Calu3 (cell line): ENCODE measurements around the gene ATG9A. TPM values are rescaled to one million over a fixed set of nuclear protein-coding genes. Genes with fewer than 3 reads are reported as not detected.
"Not testable (repeated sequence)": the region's sequence is repeated elsewhere in the genome, so short reads cannot be mapped to it uniquely, and the experiment has no call there.

Experiments
- BruUV-seq: library from RNA; stranded (reverse); fragments of 400-500 nt; replicated peaks from 2 replicates; lab custom pipeline; 2021; lab: Mats Ljungman, UMichigan
- CTCF ChIA-PET: fragments of 300-600 bp; sonication (Branson Sonifier 250); formaldehyde crosslinking; loops from one replicate; lab custom pipeline; 2022; ENCODE audit warnings: antibody characterized with exemption; lab: Charles Lee
- DNase-seq: peaks from one replicate; pipeline ENCODE4 v3.0.0; 2022
- H3K27ac Mint-ChIP-seq: one replicate; pipeline ENCODE4 v1.8.0; 2022; ENCODE audit warnings: mixed read lengths; ENCODE audit not compliant: unreplicated experiment
- H3K27me3 Mint-ChIP-seq: one replicate; pipeline ENCODE4 v1.8.0; 2022; ENCODE audit warnings: mixed read lengths; ENCODE audit not compliant: unreplicated experiment
- H3K36me3 Mint-ChIP-seq: one replicate; pipeline ENCODE4 v1.8.0; 2022; ENCODE audit warnings: mild to moderate bottlenecking, moderate library complexity, mixed read lengths; ENCODE audit not compliant: insufficient read depth, unreplicated experiment
- H3K4me1 Mint-ChIP-seq: one replicate; pipeline ENCODE4 v1.8.0; 2022; ENCODE audit warnings: mild to moderate bottlenecking, low read depth, mixed read lengths; ENCODE audit not compliant: unreplicated experiment
- H3K4me3 Mint-ChIP-seq: one replicate; pipeline ENCODE4 v1.8.0; 2022; ENCODE audit warnings: mild to moderate bottlenecking, low read depth, moderate library complexity, mixed read lengths; ENCODE audit not compliant: unreplicated experiment
- H3K9me3 Mint-ChIP-seq: one replicate; pipeline ENCODE4 v1.8.0; 2022; ENCODE audit warnings: low read depth, mixed read lengths; ENCODE audit not compliant: unreplicated experiment
- intact Hi-C: fragments of 100-400 bp; cut with micrococcal nuclease; formaldehyde crosslinking; loops from one replicate; pipeline ENCODE4 v1.10.0; 2022; ENCODE audit not compliant: unreplicated experiment
- total RNA-seq: library from RNA; stranded (reverse); gene quantifications from 2 replicates; pipeline ENCODE4 v1.2.3, GENCODE V29; 2022
- TF ChIP-seq, protein P1 (sequence below): fragments of 200-600 bp; IDR thresholded peaks from one replicate; pipeline ENCODE4 v1.8.0; 2022; ENCODE audit warnings: antibody characterized with exemption; ENCODE audit not compliant: unreplicated experiment

The ATG9A gene
- total RNA-seq, 1 experiment from 2014 or later: 42.4 TPM

DNA sequence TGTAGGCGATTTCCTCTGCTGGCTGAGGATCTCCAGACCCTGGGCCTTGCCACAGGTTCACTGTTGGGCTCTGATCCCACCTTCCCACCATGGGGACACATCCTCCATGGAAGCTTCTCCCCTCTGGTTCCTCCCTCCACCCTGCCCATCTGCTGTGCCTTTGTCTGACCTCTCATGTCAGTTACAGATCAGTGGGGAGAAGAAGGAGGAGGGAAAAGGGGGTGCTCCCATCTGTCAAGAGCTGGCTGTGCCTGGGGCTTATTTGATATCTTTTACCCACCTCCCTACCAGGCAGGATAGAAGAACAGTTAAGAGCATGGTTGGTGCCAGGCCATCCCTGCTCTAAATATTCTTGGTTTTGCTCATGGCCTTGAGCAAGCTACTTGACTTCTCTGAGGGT is 37.5 kb upstream of the ATG9A start:
- no peaks in the 10 kb centered on the region for H3K9me3 Mint-ChIP-seq

GRCh38 chr2:219266232-219266631 is 36.8 kb upstream of the ATG9A start:
- intact Hi-C loops: no loop called here
- Mint-ChIP-seq H3K9me3 (no peaks in the 10 kb centered on the region), H3K27ac (no peak overlapping the region), H3K36me3 (no peaks in the 10 kb centered on the region), H3K27me3 (peaks cover 12% of the 10 kb centered on the region), H3K4me1 (peaks cover 10% of the 10 kb centered on the region), H3K4me3 (no peak overlapping the region)
- BruUV-seq: no TSS peak
- CTCF ChIA-PET: no interaction called here
- no peak for DNase-seq
- TF ChIP-seq, protein P1, sequence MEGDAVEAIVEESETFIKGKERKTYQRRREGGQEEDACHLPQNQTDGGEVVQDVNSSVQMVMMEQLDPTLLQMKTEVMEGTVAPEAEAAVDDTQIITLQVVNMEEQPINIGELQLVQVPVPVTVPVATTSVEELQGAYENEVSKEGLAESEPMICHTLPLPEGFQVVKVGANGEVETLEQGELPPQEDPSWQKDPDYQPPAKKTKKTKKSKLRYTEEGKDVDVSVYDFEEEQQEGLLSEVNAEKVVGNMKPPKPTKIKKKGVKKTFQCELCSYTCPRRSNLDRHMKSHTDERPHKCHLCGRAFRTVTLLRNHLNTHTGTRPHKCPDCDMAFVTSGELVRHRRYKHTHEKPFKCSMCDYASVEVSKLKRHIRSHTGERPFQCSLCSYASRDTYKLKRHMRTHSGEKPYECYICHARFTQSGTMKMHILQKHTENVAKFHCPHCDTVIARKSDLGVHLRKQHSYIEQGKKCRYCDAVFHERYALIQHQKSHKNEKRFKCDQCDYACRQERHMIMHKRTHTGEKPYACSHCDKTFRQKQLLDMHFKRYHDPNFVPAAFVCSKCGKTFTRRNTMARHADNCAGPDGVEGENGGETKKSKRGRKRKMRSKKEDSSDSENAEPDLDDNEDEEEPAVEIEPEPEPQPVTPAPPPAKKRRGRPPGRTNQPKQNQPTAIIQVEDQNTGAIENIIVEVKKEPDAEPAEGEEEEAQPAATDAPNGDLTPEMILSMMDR: no peak

More for the DNA sequence above, 37.5 kb upstream of the ATG9A start:
- no peak for DNase-seq
- Mint-ChIP-seq H3K36me3 (no peaks in the 10 kb centered on the region), H3K27me3 (peaks cover 5% of the 10 kb centered on the region), H3K27ac (no peak overlapping the region), H3K4me1 (peaks cover 10% of the 10 kb centered on the region), H3K4me3 (no peak overlapping the region)
- intact Hi-C loops: no loop called here
- no TSS peak for BruUV-seq
- CTCF ChIA-PET: no interaction called here
- TF ChIP-seq, protein P1: no peak

GRCh38 chr2:219261024-219261855 is 31.8 kb upstream of the ATG9A start:
- Mint-ChIP-seq H3K9me3 (no peaks in the 10 kb centered on the region), H3K27ac (no peak overlapping the region), H3K27me3 (peaks cover 36% of the 10 kb centered on the region), H3K4me3 (no peak overlapping the region), H3K36me3 (peaks cover 7% of the 10 kb centered on the region), H3K4me1 (no peaks in the 10 kb centered on the region)
- BruUV-seq: no TSS peak
- TF ChIP-seq, protein P1: no peak
- CTCF ChIA-PET: no interaction called here
- DNase-seq: no peak
- intact Hi-C loops: no loop called here

DNA sequence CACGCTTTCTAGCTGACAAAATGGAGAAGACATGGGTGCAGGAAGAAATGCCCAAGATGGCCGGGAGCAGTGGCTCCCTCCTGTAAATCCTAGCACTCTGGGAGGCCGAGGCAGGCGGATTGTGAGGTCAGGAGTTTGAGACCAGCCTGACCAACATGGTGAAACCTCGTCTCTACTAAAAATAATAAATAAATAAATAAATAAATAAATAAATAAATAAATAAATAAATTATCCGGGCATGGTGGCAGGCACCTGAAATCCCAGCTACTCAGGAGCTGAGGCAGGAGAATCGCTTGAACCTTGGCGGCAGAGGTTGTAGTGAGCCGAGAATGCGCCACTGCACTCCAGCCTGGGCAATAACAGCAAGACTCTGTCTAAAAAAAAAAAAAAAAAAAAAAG is 29.5 kb upstream of the ATG9A start:
- not testable (repeated sequence) for BruUV-seq

More for the DNA sequence above, 29.5 kb upstream of the ATG9A start:
- DNase-seq, H3K9me3 Mint-ChIP-seq, H3K27ac Mint-ChIP-seq, intact Hi-C loops, H3K4me1 Mint-ChIP-seq, H3K4me3 Mint-ChIP-seq: not testable (repeated sequence)
- CTCF ChIA-PET: interaction anchor here (0.9 kb wide), 1 partner anchor 20 kb away, joined by 4 read pairs; the partner anchor contains the start of gene DNAJB2
- Mint-ChIP-seq H3K27me3 (peaks cover 36% of the 10 kb centered on the region), H3K36me3 (peaks cover 16% of the 10 kb centered on the region)
